Keratinocyte (primary cell): ENCODE measurements around the gene RBP2.

Experiments used
- CTCF ChIP-seq, 3 experiments: IDR thresholded peaks in 1 of 3; conservative IDR thresholded peaks in 1 of 3; optimal IDR thresholded peaks in 1 of 3; 2 replicates in 2 of 3; 3 replicates in 1 of 3; pipeline versions ENCODE3 to v1.5.1; 2011; ENCODE audit warnings: low read length in 3 of 3, mild to moderate bottlenecking in 3 of 3, moderate library complexity in 2 of 3, control low read depth in 1 of 3, inconsistent platforms in 1 of 3; ENCODE audit not compliant: insufficient read depth in 2 of 3; ENCODE audit errors: extremely low read depth in 1 of 3
- EZH2 ChIP-seq: IDR thresholded peaks from one replicate; pipeline ENCODE4 v1.6.1; 2012; ENCODE audit warnings: inconsistent platforms, mild to moderate bottlenecking, low read length, moderate library complexity

- TF ChIP-seq CTCF (optimal IDR thresholded peaks at IDR 0.05 in 1 of 3, IDR thresholded peaks at IDR 0.05 in 1 of 3, conservative IDR thresholded peaks at IDR 0.05 in 1 of 3; ENCODE audit: extremely low read depth in 1 of 3, insufficient read depth in 2 of 3, low read length in 3 of 3) (no peak), EZH2 (no peak)
Observed at GRCh38 chr3:139463466-139463865, 12.8 kb downstream of the RBP2 start.
